HG02943 (cell line): ENCODE measurements around the gene THAP10.
"Not testable (repeated sequence)": the region's sequence is repeated elsewhere in the genome, so short reads cannot be mapped to it uniquely, and the experiment has no call there.

Experiments used
- ATAC-seq: cut with Tn5 transposase; IDR thresholded peaks from one replicate; pipeline ENCODE4 v1.9.1; 2021; ENCODE audit warnings: mild to moderate bottlenecking, low read depth, moderate library complexity; ENCODE audit not compliant: unreplicated experiment

Gene THAP10

GRCh38 chr15:70892002-70892911 is at the start of gene THAP10, which contains the start of gene LRRC49:
Gene THAP10 (minus strand): TSS chr15:70892433. CDS start chr15:70892272, 161 bp downstream.
Gene LRRC49 (plus strand): TSS chr15:70892826. CDS start chr15:70892895, 69 bp downstream.
- peak; percentile 82 for ATAC-seq

GRCh38 chr15:70936326-70936725 is 44.1 kb upstream of the THAP10 start:
- no peak for ATAC-seq

- no peak for ATAC-seq
Observed at GRCh38 chr15:70935631-70936030, 43.4 kb upstream of the THAP10 start.

DNA sequence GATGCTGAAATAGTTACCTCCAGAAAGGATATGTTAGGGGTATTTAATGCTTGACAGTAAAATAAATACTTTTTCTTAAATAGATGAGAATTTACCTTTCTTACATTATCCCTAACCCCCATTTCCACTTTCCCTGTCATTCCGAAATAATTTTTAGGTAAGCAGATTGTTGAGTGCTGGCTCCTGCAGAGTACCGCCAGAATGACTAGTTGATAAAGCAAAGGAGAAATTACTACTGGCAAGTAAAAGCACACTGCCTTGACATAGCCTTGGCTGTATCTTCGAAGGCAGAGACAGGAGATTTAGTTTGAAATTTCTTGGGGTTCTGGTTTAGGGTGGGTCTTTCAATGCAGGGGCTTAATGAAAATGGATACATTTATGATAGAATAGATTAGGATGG is 41.2 kb upstream of the THAP10 start:
- no peak for ATAC-seq

- ATAC-seq, result no peak
Observed at GRCh38 chr15:70932397-70932796, 40.2 kb upstream of the THAP10 start.

- no peak for ATAC-seq
Observed at GRCh38 chr15:70931821-70932220, 39.6 kb upstream of the THAP10 start.

GRCh38 chr15:70926914-70927313 is 34.7 kb upstream of the THAP10 start:
- ATAC-seq, result not testable (repeated sequence)

GRCh38 chr15:70923311-70924080 is 31.3 kb upstream of the THAP10 start:
- ATAC-seq, result no peak

- ATAC-seq, result no peak
Observed at GRCh38 chr15:70922119-70922518, 29.9 kb upstream of the THAP10 start.

DNA sequence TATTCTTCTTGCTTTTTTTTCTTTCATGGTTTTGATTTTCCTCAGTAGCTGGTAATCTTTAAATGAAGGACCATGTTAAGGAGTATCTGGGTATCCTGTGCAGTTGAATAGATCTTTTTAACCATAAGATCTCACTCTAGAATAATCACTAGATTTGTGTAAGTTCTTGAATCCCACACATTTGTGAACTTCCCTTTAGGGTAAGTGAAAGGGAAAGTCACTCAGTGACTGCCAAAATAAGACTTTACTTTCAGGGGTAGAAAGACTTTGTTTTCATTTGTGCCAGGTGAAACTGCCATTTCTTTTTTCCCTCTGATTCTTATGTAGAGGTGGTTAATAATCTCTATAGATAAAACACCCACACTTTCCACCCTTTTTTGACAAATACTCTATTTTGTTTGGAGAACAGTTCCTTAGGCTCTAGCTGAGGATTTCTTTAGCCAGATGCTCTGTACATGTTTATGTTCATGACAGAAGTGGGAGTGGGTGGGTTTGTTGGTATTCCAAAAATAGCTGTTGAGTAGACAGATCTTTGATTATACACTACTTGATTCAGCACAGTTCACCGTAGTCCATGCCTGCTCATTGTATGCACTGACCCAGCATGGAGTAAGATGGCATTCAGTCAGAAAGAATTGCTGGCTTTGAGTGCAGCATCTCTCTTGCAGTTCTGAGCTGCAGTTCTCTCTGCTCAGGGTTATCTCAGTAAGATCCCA is 28.9 kb upstream of the THAP10 start:
- no peak for ATAC-seq

- no peak for ATAC-seq
Observed at GRCh38 chr15:70917955-70918354, 25.7 kb upstream of the THAP10 start.

DNA sequence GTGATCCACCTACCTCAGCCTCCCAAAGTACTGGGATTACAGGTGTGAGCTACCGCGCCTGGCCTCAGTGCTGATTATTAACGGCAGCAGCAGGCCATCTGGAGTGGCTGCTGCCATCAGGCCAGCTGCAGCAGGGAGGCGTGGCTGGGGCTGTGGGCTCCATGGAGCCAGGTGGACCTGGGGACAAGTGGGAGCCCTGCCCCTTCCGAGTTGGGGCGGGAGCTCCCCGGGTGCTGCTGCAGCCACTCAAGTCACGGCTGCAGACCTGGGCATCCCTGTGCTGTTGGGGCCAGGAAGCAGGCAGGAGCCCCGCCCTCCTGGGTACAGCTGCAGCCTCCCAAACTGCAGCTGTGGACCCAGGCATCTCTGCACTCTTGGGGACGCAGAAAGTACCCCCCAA is 24.3 kb upstream of the THAP10 start:
- no peak for ATAC-seq

DNA sequence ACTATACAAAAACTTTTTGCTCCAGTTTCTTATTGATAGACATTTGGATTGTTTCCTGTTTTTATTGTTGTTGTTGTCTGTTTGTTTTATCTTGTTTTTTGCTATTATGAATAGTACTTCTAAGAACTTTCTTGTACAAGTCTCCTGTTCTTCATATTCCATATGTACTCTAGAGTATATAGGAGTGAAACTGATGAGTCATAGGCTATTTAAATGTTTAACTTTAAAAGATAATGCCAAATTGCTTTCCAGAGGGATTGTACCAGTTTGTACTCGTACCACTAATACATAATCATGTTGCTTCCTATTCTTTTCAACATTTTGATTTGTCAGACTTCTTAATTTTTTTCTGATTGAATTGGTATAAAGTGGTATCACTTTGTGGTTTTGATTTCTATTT is 20.0 kb upstream of the THAP10 start:
- ATAC-seq, result no peak

DNA sequence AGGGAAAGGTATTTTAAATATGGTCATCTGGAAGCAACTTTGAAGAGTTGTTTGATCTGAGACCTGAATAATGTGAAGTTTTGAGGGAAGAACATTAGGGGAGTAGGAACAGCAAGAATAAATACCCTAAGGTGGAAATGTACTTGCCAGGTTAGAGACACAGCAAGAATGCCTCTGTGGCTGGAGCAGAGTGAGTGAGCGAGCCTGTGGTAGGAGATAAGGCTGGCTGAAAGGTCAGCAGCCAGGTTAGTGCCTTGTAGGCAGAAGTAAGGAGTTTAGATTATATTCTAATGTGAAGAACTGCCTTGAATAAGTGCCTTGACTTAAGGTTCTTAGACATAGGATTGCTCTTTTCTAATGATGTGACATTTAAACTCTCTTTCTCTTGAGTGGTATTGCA is 18.7 kb upstream of the THAP10 start:
- no peak for ATAC-seq

- ATAC-seq, result no peak
Observed at GRCh38 chr15:70907784-70908471, 15.7 kb upstream of the THAP10 start.

GRCh38 chr15:70906842-70907241 is 14.6 kb upstream of the THAP10 start:
- ATAC-seq, result no peak

GRCh38 chr15:70902107-70902506 is 9.9 kb upstream of the THAP10 start:
- no peak for ATAC-seq

DNA sequence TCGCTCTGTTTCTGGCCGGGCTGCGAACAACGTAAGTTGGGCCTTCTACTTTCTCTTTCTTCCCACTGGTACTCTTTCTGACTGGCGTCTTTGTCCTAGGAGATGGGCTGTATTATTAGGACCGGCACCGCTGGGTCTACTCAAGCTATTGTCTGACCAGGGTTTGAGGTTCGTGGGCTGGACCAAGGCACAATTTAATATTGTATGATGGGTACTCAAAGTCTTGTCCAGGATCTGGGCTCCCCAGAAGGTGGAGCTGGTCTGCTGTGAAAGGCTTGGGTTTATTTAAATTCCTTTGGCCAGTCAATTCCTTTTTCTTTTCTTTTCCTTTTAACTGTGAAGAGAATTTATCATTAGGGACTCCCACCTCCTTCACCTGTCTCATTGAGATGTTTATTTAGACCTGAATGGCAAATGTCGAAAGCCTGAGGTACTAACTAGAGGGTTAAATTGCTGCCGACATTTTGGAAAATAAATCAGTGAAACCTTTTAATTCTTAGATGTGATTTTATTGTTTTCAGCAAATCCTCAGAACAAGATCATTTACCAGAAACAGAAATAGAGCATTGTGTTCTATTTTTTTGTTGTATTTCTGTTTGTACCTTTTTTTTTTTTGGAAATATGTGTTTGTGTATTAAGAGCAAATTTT is 803 bp upstream of the THAP10 start:
- ATAC-seq, result peak; percentile 18

GRCh38 chr15:70882361-70882760 is 9.9 kb downstream of the THAP10 start:
- ATAC-seq, result no peak

DNA sequence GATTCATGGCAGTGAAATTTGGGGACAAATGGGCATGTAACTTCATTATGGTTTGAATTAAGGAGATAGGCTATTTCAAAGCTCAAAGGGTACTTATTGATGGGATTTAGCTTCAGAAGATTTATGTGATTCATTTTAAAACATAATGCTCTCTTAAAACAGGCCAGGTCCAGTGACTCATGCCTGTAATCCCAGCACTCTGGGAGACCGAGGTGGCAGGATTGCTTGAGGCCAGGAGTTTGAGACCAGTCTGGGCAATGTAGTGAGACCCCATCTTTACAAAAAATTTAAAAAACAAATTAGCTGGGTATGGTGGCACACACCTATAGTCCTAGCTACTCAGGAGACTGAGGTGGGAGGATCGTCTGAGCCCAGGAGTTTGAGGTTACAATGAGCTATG is 11.5 kb downstream of the THAP10 start:
- no peak for ATAC-seq
